CD4-positive, alpha-beta T cell treated with Interleukin-15 for 1 hour (primary cell): ENCODE results near the gene PTPRM.

Experiments
- DNase-seq: peaks from one replicate; pipeline ENCODE4 v3.0.0-alpha.2; 2020

Gene PTPRM

GRCh38 chr18:7630731-7631442 is 63.8 kb downstream of the PTPRM start:
- no peak for DNase-seq

DNA sequence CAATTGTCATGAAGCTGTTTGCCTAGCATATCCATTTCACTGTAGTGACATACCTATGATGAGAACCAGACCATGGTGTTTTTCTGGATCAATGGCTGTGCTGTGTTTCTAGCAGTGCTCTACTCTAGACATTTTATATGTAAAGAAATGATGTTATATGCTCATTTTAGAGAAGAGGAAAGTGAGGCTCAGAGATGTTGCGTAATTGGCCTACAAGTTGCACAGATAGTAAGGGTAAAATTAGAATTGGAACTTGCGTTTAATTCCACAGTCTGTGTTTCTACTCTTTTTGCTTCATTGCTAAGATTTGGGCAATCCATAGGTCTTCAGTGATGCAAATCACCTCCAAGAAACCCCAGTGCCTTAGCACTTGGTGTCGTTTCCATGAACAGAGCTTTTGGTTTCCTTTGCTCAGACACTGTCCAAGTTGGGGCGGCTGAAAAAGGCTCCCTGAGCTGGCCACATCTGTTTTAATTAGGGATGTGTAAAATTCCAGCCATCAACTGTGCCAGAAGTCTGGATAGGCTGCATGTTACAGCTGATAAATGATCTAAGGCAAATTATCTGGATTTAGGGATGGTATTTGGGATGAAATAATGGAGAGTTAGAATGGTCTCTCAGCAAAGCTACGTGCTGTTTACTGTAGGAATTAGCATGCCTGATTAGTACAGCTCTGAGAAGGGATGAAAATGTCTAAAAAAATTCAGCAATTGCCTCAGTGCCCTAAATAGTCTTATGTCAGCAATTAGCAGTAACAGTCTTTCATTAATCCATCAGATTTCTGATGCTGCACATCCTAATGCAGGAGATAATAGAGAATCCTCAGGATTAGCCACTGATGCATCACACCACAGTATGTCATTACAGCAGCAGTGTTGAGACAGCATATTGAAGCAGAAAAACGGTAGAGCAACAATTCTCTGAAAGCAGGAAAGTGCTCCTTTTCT is 65.3 kb downstream of the PTPRM start:
- no peak for DNase-seq

DNA sequence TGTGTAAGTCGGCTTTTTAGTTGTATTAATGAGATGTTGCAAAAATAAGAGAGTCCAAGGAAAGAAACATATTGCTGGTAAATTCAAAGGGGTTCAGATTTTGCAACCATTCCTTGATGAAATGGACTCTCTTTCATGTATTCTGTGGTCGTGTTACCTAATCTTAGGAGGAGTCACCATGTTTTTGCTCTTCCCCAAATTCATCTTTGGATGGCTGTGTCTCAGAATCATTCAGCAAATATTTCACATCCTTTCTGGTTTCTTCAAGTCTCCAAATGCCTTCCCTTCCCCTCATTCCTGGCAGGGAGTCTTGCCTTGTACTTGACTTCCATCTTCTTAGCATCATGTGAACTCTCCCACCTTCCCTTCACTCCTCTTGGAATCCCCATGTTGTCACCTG is 66.1 kb downstream of the PTPRM start:
- DNase-seq = no peak

DNA sequence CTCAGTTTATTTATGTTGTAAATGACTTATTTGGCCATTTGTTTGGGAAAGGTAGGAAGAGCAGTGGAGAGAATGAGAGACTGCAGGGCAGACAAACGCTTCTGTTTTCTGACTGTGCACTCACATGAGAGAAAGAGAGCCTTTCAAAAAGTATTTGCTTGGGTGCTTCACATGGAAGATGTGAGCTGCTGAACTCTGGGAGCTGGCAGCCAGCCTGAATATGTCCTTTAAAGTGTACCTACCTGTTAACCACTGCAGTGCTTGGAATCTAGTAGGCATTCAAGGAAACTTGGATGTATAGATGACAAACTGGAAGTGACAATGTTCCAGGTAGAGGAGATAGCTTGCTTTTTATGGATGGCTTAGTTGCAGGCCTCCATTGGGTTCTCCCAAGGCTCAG is 68.8 kb downstream of the PTPRM start:
- no peak for DNase-seq

DNA sequence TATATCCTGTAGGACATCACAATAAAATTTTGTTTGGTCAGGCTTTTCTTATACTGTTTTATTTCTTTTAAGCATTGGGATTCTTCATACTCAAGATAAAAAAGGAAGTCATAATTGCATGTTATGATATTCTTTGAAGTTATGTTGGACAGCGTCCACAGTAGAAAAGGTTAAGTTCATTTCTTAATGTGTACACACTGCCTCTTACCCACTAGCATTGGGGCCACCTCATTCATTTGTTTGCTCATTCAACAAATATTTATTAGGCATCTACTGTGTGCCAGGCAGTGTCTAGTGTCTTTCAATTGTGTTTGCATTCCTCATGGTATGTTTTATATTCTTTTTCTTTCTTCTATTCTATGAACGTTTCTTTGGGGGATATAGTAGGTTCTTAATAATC is 70.2 kb downstream of the PTPRM start:
- DNase-seq = no peak

DNA sequence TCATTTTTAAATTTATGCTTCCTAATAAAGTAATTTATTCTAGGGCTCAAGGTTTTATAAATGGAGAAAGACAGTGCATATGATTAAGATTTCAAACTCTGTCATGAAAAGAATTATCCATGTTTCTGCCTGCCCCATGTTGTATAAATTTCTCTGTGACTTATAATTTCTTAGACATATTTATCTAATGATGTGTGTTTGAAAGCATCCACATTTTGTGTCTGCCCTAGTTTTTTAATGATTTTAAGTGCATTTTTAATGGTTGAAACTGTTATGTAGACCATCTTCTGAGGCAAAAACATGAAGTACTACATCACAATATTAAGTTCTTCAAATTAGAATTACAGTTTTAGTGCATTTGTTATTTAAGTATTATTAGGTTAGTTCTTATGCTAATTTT is 71.2 kb downstream of the PTPRM start:
- DNase-seq = no peak

DNA sequence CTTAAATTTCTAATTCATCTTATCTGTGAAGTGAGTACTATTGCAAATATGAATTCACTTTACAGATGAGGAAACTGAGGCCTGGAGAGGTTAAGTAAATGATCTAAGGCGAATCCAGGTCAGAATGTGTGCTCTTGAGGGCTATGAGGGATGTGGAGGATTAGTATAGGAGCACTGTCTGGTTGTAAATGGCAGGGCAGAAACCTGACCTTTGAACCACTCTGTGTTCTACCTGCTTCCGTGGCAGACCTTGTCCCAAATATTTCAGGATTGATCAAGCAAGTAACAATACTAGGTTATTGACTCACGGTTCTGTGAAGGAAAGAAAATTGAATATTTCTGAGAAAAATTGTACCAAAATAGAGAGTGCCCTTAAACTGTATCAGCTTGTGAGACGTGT is 74.7 kb downstream of the PTPRM start:
- no peak for DNase-seq

GRCh38 chr18:7642331-7642890 is 75.3 kb downstream of the PTPRM start:
- DNase-seq = no peak

- DNase-seq = no peak
These were observed 78.6 kb downstream of the PTPRM start for GRCh38 chr18:7645756-7646155.

- no peak for DNase-seq
These were observed 79.2 kb downstream of the PTPRM start for GRCh38 chr18:7646174-7646886.

DNA sequence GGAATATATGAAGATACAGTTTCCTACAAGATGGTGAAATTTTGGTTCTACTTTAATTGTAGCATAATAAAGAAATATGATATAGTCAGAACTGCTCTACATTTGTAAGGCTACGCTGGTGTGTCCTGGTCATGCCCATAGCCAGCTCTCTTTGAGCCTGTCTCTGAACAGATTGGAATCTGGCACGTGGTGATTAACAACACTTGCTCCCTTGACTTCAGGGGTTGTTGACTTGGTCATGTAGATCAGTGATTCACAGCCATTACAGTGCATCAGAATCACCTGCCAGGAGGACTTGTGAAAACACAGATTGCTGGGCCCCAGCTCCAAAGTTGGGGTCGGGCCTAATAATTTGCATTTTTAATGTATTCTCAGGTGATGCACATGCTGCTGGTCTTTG is 80.4 kb downstream of the PTPRM start:
- DNase-seq = no peak

DNA sequence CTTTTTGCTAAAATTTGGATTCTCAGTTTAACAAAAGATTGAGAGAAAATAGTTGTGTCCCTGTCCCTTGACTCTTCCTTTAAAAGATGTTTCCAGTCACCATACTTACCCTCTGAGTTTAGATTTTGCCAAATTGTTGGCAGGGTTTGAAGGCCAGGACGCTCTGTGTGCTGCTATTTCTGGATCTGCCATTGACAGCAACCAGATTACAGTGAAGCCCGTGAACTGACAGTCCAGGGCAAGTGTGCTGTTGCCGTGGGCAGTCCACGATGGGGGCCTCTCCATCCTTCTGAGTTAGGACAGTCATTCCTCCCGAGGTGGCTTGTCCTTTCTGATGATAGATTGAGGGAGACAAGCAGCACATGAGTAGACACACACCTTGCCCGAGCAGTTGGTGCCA is 89.9 kb downstream of the PTPRM start:
- DNase-seq = no peak

GRCh38 chr18:7657937-7658336 is 90.8 kb downstream of the PTPRM start:
- DNase-seq = no peak

DNA sequence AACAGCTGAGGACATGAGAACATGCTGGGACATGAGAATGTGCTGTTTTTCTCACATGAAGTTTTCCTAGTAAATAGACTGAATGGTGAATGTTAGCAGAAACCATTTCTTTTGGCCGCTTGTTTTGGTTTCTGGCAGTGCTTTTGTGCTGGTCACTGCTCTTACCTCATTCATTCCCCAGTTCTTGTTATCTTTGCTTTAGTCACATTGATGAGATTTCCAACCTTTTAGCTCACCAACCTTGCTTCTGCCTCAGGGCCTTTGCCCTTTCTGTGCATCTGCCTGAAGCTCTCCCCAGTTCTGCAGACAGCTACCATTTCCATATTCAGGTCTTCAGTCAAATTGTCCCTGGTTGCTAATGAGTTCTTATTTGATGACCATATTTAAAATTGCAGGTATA is 91.6 kb downstream of the PTPRM start:
- DNase-seq = no peak

DNA sequence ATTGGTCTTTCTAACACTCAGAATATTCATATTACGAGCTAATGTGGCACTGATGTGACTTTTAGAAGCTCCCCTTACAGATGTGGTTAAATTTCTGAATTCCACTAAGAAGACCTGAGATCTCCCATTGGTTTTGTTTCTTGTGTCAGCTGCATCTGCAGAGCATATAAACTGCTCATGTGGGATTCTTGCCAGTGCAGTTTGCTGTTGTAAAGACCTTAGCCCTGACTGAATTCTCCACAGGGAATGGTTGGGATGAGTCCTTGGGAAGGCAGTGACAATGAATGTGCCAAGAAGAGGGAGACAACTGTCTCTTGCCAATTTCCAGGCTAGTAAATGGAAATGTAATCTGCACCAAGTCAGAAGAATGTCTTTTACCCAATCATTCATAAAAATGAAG is 94.1 kb downstream of the PTPRM start:
- no peak for DNase-seq

DNA sequence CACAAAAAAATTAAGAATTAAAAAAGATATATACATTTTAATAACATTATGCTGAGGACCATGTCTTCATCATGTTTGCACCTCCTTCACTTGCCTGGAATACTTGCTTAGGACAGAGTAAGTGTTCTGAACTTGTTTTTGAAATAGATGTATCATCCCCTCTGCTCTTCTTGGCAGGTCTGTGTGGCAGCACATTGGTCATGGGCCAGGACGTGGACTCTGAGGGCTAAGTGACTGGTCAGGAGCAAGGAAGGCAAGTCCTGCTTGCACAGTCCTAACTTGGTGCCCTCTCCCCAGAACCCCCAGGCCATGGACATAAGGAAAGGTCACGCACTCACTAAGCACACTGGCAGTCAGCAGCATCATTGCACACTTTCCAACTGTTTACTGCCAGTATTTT is 95.8 kb downstream of the PTPRM start:
- DNase-seq = no peak

- no peak for DNase-seq
These were observed 96.5 kb downstream of the PTPRM start for GRCh38 chr18:7663366-7664312.

DNA sequence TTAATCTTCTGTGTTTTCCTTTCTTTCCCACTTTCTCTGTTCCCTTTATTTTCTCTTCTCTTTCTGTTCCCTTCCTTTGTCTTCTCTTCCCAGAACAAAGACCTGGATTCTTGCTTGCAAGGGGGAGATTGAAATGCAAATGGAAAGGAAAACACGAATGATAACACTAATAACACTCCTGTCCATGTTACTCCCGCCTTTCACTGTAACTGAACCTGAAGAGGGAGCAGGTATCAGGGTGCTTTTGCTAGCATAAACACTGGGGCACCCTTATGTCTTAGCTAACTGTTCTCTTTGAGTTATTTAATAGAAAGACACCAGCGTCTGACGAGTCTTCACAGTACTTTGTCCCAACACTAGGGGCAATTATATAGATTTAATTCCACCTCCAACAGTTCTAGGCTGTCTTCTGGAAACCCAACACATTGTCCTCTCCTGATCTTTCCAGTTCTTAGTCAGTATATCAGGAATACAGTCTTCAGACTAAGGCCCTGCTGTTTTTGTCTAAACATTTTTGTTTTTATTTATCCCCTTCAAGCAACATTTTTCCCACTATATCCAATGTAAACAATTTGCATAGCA is 99.2 kb downstream of the PTPRM start:
- no peak for DNase-seq

GRCh38 chr18:7668392-7668791 is 101.3 kb downstream of the PTPRM start:
- DNase-seq = no peak

- no peak for DNase-seq
These were observed 102.2 kb downstream of the PTPRM start for GRCh38 chr18:7669361-7669760.

DNA sequence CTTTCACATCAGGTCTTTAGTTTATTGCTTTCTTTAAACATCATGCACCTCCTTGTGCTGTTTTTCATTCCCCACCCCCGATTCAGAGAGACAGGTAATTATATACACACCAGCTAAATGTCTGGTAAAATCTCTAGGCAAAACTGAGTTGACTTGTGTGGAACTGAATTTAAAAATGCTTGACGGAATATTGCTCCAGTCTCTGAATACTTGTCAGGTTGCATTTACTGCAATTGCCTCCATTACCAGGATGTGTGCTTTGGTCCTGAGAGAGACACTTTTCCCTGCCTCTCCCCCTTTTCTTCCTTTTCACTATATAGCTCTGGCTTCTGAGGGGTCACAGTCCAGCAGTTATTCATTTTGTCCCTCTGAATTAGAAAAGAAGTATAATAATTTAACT is 104.0 kb downstream of the PTPRM start:
- no peak for DNase-seq
